Measurements from ENCODE around the gene LYST.

DNA sequence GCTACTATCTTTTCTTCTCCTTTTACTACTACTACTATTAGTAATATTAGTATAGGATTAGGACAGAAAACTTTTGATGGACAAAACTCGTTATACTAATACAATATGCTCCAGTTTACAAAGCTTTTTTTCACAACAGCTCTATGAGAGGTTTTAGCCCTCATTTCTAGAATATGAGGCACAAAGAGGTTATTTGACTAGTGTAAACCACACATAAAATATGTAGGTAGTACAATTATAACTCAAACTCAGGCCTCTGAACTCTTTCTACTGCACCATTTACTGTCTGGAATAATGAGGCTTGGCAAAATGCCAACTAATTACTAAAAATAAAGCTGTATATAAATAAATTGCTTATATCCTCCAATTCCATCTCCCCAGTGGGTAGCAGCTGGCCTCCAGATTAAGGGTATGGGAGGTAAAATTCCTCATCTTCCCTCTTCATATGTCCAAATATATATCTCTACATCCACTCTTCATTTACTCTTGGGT, 99.9 kb downstream of the LYST start:
- TF ChIP-seq CTCF (IDR thresholded peaks at IDR 0.05) (no peak), POLR2A (IDR thresholded peaks at IDR 0.05) (no peak)
